ENCODE data around the gene LYRM1.

GRCh38 chr16:20866801-20867200, 33.8 kb upstream of the LYRM1 start:
- no peak for TF ChIP-seq EZH2 (IDR thresholded peaks at IDR 0.05; ENCODE audit: borderline replicate concordance)
- no peak for TF ChIP-seq CTCF (IDR thresholded peaks at IDR 0.05; ENCODE audit: poor library complexity)

All from hepatocyte (in vitro differentiated cells).